B cell (primary cell): ENCODE measurements around the gene SNCA. TPM values are rescaled to one million over a fixed set of nuclear protein-coding genes. Genes with fewer than 3 reads are reported as not detected.

ENCODE experiments used
- ATAC-seq: fragments of 200-7000 bp; cut with Tn5 transposase; one replicate; pipeline ENCODE4 v1.10.0; 2021; ENCODE audit warnings: low read depth, mild to moderate bottlenecking, moderate number of reproducible peaks, moderate library complexity
- CTCF ChIA-PET: fragments of 350-600 bp; sonication (Branson Sonifier 250); formaldehyde crosslinking; loops from one replicate; lab custom pipeline; 2021; ENCODE audit warnings: antibody characterized with exemption, inconsistent platforms; lab: Charles Lee
- POLR2A ChIA-PET: fragments of 350-600 bp; sonication (Branson Sonifier 250); formaldehyde crosslinking; loops from one replicate; lab custom pipeline; 2021; ENCODE audit warnings: antibody characterized with exemption; lab: Charles Lee
- DNase-seq: peaks from one replicate; pipeline ENCODE4 v3.0.0; 2013
- H2AFZ ChIP-seq: 2 replicates; pipeline ENCODE4 v1.6.1; 2012; ENCODE audit warnings: mild to moderate bottlenecking, low read depth, low read length; ENCODE audit not compliant: insufficient read depth, poor library complexity, severe bottlenecking
- H3K27ac ChIP-seq, 2 donors: 1 replicate in 1 of 2; 2 replicates in 1 of 2; pipeline ENCODE4 v1.5.1; 2012 to 2013; ENCODE audit warnings: low read length in 2 of 2, mild to moderate bottlenecking in 2 of 2, moderate library complexity in 1 of 2
- H3K27me3 ChIP-seq, 4 experiments: fragments of 200-600 bp in 1 of 4; sonication (generic) in 1 of 4; replicated peaks in 1 of 4; 1 replicate in 2 of 4; 2 replicates in 2 of 4; pipeline versions ENCODE4 v1.6.1 to v1.7.0; 2013 to 2016; ENCODE audit warnings: low read length in 3 of 4, mild to moderate bottlenecking in 2 of 4, mixed read lengths in 1 of 4, moderate library complexity in 1 of 4; ENCODE audit not compliant: insufficient read depth in 4 of 4, control insufficient read depth in 3 of 4; ENCODE audit errors: control extremely low read depth in 1 of 4
- H3K36me3 ChIP-seq, 2 experiments: replicated peaks in 1 of 2; 1 replicate in 1 of 2; 2 replicates in 1 of 2; pipeline versions ENCODE4 v1.6.1 to v1.7.1; 2013; ENCODE audit warnings: low read length in 1 of 2; ENCODE audit not compliant: insufficient read depth in 2 of 2, control insufficient read depth in 1 of 2; ENCODE audit errors: control extremely low read depth in 1 of 2, extremely low read depth in 1 of 2
- H3K4me1 ChIP-seq, 2 donors: fragments of 200-600 bp in 1 of 2; sonication (generic) in 1 of 2; 1 replicate in 1 of 2; 2 replicates in 1 of 2; pipeline versions ENCODE4 v1.5.1 to v1.6.1; 2013 to 2017; ENCODE audit warnings: low read length in 2 of 2; ENCODE audit not compliant: control insufficient read depth in 2 of 2, insufficient read depth in 2 of 2
- H3K4me2 ChIP-seq: replicated peaks from 2 replicates; pipeline ENCODE3; 2012; ENCODE audit warnings: mild to moderate bottlenecking, low read depth, low read length; ENCODE audit not compliant: poor library complexity, severe bottlenecking
- H3K4me3 ChIP-seq, 5 experiments: fragments of 200-600 bp in 1 of 5; sonication (generic) in 1 of 5; 1 replicate in 3 of 5; 2 replicates in 2 of 5; pipeline versions ENCODE4 v1.5.1 to v1.7.0; 2011 to 2016; ENCODE audit warnings: low read length in 4 of 5, mild to moderate bottlenecking in 4 of 5, low read depth in 2 of 5, control low read depth in 1 of 5, moderate library complexity in 1 of 5; ENCODE audit not compliant: insufficient read depth in 1 of 5; ENCODE audit errors: control extremely low read depth in 1 of 5, extremely low read depth in 1 of 5
- H3K79me2 ChIP-seq: fragments of 200-600 bp; sonication (generic); one replicate; pipeline ENCODE4 v1.6.0; 2016; ENCODE audit warnings: low read length; ENCODE audit not compliant: control insufficient read depth, insufficient read depth
- H3K9ac ChIP-seq: fragments of 200-600 bp; sonication (generic); 2 replicates; pipeline ENCODE4 v1.6.1; 2017; ENCODE audit warnings: mild to moderate bottlenecking, low read length, moderate library complexity
- H3K9me3 ChIP-seq, 3 donors: one replicate each; pipeline versions ENCODE4 v1.6.1 to v1.7.1; 2013; ENCODE audit warnings: low read length in 2 of 3; ENCODE audit not compliant: control insufficient read depth in 2 of 3, insufficient read depth in 1 of 3; ENCODE audit errors: control extremely low read depth in 1 of 3
- H4K20me1 ChIP-seq: 2 replicates; pipeline ENCODE4 v1.6.0; 2012; ENCODE audit warnings: mild to moderate bottlenecking, low read length; ENCODE audit not compliant: insufficient read depth, control insufficient read depth, poor library complexity, severe bottlenecking
- H3K27ac Mint-ChIP-seq: one replicate; pipeline ENCODE4 v1.8.0; 2021; ENCODE audit warnings: mixed read lengths
- H3K27me3 Mint-ChIP-seq: one replicate; pipeline ENCODE4 v1.8.0; 2021; ENCODE audit warnings: mixed read lengths
- H3K4me1 Mint-ChIP-seq: one replicate; pipeline ENCODE4 v1.8.0; 2021; ENCODE audit warnings: mixed read lengths
- H3K4me3 Mint-ChIP-seq: one replicate; pipeline ENCODE4 v1.8.0; 2021; ENCODE audit warnings: mixed read lengths
- H3K9me3 Mint-ChIP-seq: one replicate; pipeline ENCODE4 v1.8.0; 2022; ENCODE audit warnings: mixed read lengths; ENCODE audit not compliant: insufficient read depth
- EZH2 ChIP-seq: IDR thresholded peaks from 2 replicates; pipeline ENCODE4 v1.6.1; 2012; ENCODE audit warnings: borderline replicate concordance, low read depth, mild to moderate bottlenecking, moderate library complexity, low read length; ENCODE audit not compliant: insufficient read depth, poor library complexity, severe bottlenecking
- WGBS: methylation state at CpG from one replicate; pipeline ENCODE4 v1.1.5; 2013; ENCODE audit warnings: missing lambda C conversion rate; ENCODE audit not compliant: insufficient coverage; 5-methylcytosine and 5-hydroxymethylcytosine counted together
- intact Hi-C: fragments of 100-400 bp; cut with micrococcal nuclease; formaldehyde crosslinking; loops from one replicate; pipeline ENCODE4 v1.10.0; 2022
- polyA plus RNA-seq: library from polyadenylated mRNA; depleted of rRNA; stranded (reverse); fragments of >200 nt; gene quantifications from 2 replicates; pipeline ENCODE4 v1.2.3, GENCODE V29; 2012
- total RNA-seq, 2 donors: library from RNA; stranded (reverse); fragments of 120-200 nt in 1 of 2; gene quantifications; 1 replicate in 1 of 2; 2 replicates in 1 of 2; pipeline versions ENCODE4 v1.2.3 to v1.2.4, GENCODE V29; 2013 to 2022
- TF ChIP-seq, protein P1 (sequence below): fragments of 200-600 bp; IDR thresholded peaks from one replicate; pipeline ENCODE4 v1.8.0; 2022; ENCODE audit warnings: antibody characterized with exemption, mild to moderate bottlenecking

SNCA gene
- total and polyA plus RNA-seq, 2 donors (not counting 1 experiment from before 2014, with no cell fraction given) = 0.48 to 1.3 TPM

DNA sequence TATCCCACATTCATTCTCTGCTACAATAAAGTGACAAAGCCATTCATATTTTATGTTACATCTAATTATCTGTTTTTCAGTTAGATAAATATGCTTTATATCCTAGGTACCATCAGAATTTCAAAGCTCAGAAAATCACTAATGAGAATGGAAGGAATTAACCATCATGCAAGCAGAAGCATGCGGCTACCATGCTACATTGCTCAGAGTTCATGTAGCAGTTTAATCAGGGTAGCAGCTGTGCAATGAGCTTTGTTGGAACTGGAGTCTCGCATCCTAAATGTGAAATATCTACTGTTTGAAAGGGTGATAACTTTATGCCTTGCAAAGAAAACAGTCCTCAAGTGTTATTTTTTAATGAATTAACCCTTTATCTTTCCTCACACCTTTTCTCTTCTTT is 77.5 kb downstream of the SNCA start:
- no peaks in the 10 kb centered on the region for H3K4me1 ChIP-seq
- H3K36me3 ChIP-seq = no peaks in the 10 kb centered on the region
- H3K79me2 ChIP-seq = no peaks in the 10 kb centered on the region
- no peak overlapping the region for H3K4me2 ChIP-seq
- H3K4me3 ChIP-seq = no peak overlapping the region
- H3K9ac ChIP-seq = no peak overlapping the region
- H3K4me3 Mint-ChIP-seq = no peak overlapping the region
- H3K9me3 Mint-ChIP-seq = no peaks in the 10 kb centered on the region
- no peaks in the 10 kb centered on the region for H3K9me3 ChIP-seq
- no peak for ATAC-seq
- DNase-seq = no peak
- intact Hi-C loops = no loop called here
- no peaks in the 10 kb centered on the region for H3K4me1 Mint-ChIP-seq
- no peak overlapping the region for H3K27ac Mint-ChIP-seq
- no peaks in the 10 kb centered on the region for H4K20me1 ChIP-seq
- no peak overlapping the region for H2AFZ ChIP-seq
- WGBS = 86% methylated on average over 1 of the region's 2 CpGs
- no peaks in the 10 kb centered on the region for H3K27me3 ChIP-seq
- no peaks in the 10 kb centered on the region for H3K27me3 Mint-ChIP-seq
- POLR2A ChIA-PET = no interaction called here
- H3K27ac ChIP-seq = no peak overlapping the region
- CTCF ChIA-PET = no interaction called here
- TF ChIP-seq, protein P1, sequence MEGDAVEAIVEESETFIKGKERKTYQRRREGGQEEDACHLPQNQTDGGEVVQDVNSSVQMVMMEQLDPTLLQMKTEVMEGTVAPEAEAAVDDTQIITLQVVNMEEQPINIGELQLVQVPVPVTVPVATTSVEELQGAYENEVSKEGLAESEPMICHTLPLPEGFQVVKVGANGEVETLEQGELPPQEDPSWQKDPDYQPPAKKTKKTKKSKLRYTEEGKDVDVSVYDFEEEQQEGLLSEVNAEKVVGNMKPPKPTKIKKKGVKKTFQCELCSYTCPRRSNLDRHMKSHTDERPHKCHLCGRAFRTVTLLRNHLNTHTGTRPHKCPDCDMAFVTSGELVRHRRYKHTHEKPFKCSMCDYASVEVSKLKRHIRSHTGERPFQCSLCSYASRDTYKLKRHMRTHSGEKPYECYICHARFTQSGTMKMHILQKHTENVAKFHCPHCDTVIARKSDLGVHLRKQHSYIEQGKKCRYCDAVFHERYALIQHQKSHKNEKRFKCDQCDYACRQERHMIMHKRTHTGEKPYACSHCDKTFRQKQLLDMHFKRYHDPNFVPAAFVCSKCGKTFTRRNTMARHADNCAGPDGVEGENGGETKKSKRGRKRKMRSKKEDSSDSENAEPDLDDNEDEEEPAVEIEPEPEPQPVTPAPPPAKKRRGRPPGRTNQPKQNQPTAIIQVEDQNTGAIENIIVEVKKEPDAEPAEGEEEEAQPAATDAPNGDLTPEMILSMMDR = no peak
- no peak for TF ChIP-seq EZH2

DNA sequence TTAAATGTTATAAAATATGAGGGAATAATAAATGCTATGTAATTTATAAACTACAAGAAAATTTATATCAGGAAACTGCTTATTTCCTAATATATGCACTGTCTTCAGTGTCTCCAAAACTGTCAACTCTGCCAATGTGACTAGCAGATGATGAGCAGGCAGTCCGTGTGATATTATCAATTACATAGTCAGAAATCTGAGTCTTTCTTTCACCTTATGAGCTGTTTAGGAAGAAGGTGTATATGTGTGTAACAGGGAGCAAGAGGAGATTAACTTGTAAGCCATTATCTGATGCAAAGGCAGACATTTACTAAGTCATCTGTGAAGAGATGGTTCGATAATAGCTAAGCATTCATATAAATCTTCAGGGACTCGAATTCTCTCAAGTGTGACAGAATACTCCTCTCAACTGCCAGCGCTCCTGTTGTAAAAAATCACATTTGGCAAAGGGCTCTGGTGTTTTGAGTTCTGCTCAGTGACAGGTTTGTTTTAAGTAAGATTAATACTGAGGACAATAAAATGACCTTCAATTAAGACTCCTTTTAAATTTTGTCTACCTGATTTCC is 79.7 kb downstream of the SNCA start:
- Histone ChIP-seq H3K4me2 (no peak overlapping the region), H3K9ac (no peak overlapping the region), H3K27me3 (no peaks in the 10 kb centered on the region), H3K27ac (no peak overlapping the region), H3K36me3 (no peaks in the 10 kb centered on the region), H3K79me2 (no peaks in the 10 kb centered on the region), H2AFZ (no peak overlapping the region), H3K4me1 (no peaks in the 10 kb centered on the region), H3K4me3 (no peak overlapping the region), H4K20me1 (no peaks in the 10 kb centered on the region), H3K9me3 (no peaks in the 10 kb centered on the region)
- WGBS = no CpG with 5 or more reads among the region's 4 CpGs
- H3K27me3 Mint-ChIP-seq = no peaks in the 10 kb centered on the region
- H3K27ac Mint-ChIP-seq = no peak overlapping the region
- ChIA-PET CTCF (no interaction called here), POLR2A (no interaction called here)
- TF ChIP-seq, protein P1 = no peak
- TF ChIP-seq EZH2 = no peak
- no peaks in the 10 kb centered on the region for H3K4me1 Mint-ChIP-seq
- no peak for ATAC-seq
- H3K9me3 Mint-ChIP-seq = no peaks in the 10 kb centered on the region
- H3K4me3 Mint-ChIP-seq = no peak overlapping the region
- DNase-seq = no peak
- intact Hi-C loops = no loop called here
